ENCODE data around the gene ERMAP. TPM values are rescaled to one million over a fixed set of nuclear protein-coding genes. Genes with fewer than 3 reads are reported as not detected.

ERMAP gene
- total and polyA plus RNA-seq, 2 experiments from 2014 or later = 1.2 to 2.2 TPM

- Histone ChIP-seq H3K4me1 (ENCODE audit: insufficient read depth) (peaks cover 27% of the 10 kb centered on the region), H3K9me2 (ENCODE audit: insufficient read depth) (no peaks in the 10 kb centered on the region), H4K20me1 (replicated peaks; ENCODE audit: insufficient read depth) (0 out of 2 replicates have a peak, but pooled peaks cover 4% of the 10 kb centered on the region), H3K79me2 (replicated peaks; ENCODE audit: insufficient read depth) (peaks cover 25% of the 10 kb centered on the region), H3K27me3 (ENCODE audit: insufficient read depth) (no peaks in the 10 kb centered on the region), H3F3A (replicated peaks; ENCODE audit: low read depth) (no peaks in the 10 kb centered on the region), H3K36me3 (ENCODE audit: insufficient read depth) (no peaks in the 10 kb centered on the region), H3K4me3 (peak overlapping the region; percentile 63), H3K27ac (ENCODE audit: low read depth) (no peak overlapping the region), H2AFZ (no peak overlapping the region), H3K4me2 (peak overlapping the region; percentile 75)
- H3K27me3 Mint-ChIP-seq (ENCODE audit: insufficient read depth, low read depth, poor library complexity) = peaks cover 4% of the 10 kb centered on the region
- no peak overlapping the region for H3K4me3 Mint-ChIP-seq
- H3K36me3 Mint-ChIP-seq (ENCODE audit: low read depth) = peaks cover 32% of the 10 kb centered on the region
- TF ChIP-seq CREB1 (CRISPR knock-in tag; IDR thresholded peaks at IDR 0.05; ENCODE audit: low read depth) (no peak), EZH2 (IDR thresholded peaks at IDR 0.05; ENCODE audit: low read depth, unreplicated experiment) (no peak), ZNF114 (CRISPR knock-in tag; IDR thresholded peaks at IDR 0.05) (no peak), STAT1 (IDR thresholded peaks at IDR 0.05; ENCODE audit: unreplicated experiment) (no peak), ZNF462 (CRISPR knock-in tag; IDR thresholded peaks at IDR 0.05) (no peak), NANOG (IDR thresholded peaks at IDR 0.05; ENCODE audit: borderline replicate concordance) (no peak), EZH2phosphoT487 (IDR thresholded peaks at IDR 0.05; ENCODE audit: unreplicated experiment) (no peak), ETS1 (IDR thresholded peaks at IDR 0.05) (no peak), POLR2AphosphoS5 (IDR thresholded peaks at IDR 0.05; ENCODE audit: low read depth) (no peak), JUNB (IDR thresholded peaks at IDR 0.05; ENCODE audit: unreplicated experiment) (no peak), CTCF (conservative IDR thresholded peaks at IDR 0.05; ENCODE audit: low read depth in 2 of 2) (no peak), REST (IDR thresholded peaks at IDR 0.05; ENCODE audit: unreplicated experiment) (no peak), ZNF331 (CRISPR knock-in tag; IDR thresholded peaks at IDR 0.05; ENCODE audit: low read depth) (no peak)
- H3K9me3 Mint-ChIP-seq = no peaks in the 10 kb centered on the region
- DNase-seq (ENCODE audit: low spot score) (no peak), ATAC-seq (no peak)
- H3K27ac Mint-ChIP-seq = no peak overlapping the region
- H3K4me1 Mint-ChIP-seq = peaks cover 20% of the 10 kb centered on the region
Measured at GRCh38 chr1:42845193-42845592, 28.3 kb downstream of the ERMAP start.

Data from GM23338 (cell line).